GM18519 (cell line): Measurements from ENCODE around the gene NKAIN2.
"Not testable (repeated sequence)": the region's sequence is repeated elsewhere in the genome, so short reads cannot be mapped to it uniquely, and the experiment has no call there.

Source experiments
- ATAC-seq: cut with Tn5 transposase; IDR thresholded peaks from one replicate; pipeline ENCODE4 v1.9.1; 2021; ENCODE audit warnings: mild to moderate bottlenecking, moderate library complexity; ENCODE audit not compliant: unreplicated experiment, low FRiP score

Gene NKAIN2

DNA sequence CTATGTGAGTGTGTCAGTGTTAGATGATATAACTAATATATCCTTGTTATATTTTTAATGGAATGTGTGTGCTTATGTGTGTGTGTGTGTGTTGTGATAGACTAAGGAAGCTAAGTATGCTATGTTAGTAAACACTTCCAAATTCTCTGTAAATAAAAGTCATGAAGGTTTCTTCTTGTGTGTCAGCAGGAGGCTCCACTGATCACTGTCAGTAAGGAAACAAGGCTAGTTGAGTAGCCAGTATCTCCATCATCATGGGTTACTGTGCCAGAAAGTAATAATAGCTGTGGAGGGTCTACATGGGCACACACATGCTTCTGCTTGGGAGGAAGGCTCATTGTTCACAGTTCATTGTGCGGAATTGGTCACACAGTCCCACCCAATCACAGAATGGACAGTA, 855.8 kb downstream of the NKAIN2 start:
- no peak for ATAC-seq

DNA sequence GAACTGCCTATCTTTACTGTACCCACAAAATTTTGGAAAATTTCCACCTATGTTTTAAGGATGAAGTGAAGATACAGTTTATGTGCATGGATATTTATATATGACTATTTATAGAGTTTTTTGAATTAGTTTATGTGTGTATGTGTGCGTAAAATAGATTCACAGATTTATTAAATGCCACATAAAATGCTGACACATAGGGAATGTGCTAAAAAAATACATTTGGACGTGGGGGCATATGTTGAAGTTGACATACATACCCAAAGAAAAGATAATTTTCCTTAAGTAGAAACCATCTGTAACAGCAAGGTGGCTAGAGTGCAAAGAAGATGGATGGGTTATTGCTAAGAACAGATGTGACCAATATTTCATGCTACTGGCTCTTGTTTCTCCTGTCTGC, 856.5 kb downstream of the NKAIN2 start:
- no peak for ATAC-seq

DNA sequence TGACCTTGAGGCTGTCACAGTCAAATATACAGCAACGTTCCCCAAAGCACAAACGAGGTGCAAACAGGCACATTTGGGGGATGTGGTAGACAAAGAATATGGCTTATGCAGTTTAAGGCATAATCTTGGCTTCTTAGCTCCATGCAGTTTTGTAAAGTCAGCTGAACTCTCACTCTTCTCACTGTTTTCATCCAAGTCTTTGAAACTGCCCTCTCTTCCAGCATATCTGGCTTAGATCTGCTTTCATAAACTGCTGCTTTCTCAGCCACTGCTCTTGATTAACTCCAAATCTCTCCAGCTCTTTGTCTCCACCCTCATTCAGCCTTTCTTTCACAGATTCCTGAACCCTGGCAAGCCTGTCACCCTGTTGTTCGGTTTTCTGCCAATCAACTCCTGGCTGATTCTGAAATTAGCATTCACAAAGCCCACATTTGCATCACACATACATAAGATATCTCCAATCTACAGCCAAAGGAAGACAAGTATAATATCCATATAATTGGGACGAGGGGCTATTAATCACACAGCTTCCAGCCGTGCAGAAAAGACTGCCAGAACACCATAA, 857.5 kb downstream of the NKAIN2 start:
- ATAC-seq = no peak

DNA sequence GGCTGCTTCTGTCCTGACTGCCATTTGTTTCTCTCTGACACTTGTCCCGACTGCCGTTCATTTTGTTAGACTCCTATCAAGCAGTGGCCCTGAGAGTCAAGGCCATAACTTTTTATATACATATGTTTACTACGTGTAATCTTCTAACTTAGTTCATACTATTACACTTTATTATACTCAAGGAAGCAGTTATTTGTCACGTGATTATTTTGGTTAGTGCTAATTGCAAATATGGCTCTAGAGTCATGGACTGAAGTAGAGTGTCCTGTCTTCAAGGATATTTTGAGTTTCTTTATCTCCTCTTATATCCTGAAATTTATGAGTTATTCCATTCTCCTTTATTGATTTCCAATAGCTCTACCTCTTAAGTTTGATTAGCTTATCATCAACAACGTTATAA, 864.4 kb downstream of the NKAIN2 start:
- no peak for ATAC-seq

DNA sequence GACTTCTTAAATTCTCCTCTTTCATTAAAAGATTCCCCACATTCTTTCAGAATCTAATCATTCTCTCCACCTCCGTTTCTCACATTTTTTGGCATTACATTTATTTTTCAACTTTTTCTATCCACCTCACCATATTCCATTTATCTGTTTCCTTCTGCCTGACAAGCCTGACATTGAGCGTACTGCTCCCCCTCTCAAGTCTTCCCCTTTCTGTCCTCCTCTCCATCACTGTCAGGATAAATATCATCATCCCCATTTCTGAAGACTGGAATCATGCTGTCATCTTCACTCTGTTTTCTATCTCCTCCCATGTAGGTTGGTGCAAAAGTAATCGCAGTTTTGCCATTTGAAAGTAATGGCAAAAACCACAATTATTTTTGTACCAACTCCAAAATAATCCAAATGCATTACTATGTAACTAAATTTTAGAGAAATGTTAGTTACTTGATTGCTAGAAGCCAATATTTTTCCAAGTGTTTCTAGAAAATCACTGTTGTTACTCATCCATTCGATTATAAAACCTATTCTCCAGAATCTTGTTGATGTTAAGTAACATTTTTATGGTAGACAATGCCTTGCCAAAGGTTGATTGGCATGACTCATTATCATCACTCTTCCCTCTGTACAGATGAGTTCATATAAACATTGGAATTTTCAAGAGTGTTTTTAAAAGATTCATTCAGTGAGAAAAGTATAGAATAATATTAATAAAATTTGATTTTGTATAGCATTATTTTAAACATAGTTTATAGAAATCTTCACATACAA, 866.2 kb downstream of the NKAIN2 start:
- no peak for ATAC-seq

DNA sequence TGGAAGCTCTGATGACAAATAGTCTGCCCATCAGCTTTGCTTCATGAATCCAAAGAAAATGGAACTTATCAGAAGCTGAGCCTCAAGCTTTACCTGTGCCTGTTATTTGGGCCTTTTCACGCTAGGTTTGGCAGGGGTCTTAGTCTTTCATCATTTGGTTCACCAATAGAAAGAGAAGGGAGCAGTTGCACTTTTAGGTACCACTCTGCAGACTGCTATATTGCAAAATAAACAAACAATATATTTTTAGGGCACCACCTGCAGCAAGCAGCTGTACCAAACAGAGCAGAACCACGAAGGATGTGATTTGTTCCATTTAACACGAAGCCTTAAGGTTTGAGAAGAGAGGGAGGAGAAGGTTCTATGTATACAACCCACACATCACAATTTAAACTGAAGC, 867.1 kb downstream of the NKAIN2 start:
- ATAC-seq = no peak

DNA sequence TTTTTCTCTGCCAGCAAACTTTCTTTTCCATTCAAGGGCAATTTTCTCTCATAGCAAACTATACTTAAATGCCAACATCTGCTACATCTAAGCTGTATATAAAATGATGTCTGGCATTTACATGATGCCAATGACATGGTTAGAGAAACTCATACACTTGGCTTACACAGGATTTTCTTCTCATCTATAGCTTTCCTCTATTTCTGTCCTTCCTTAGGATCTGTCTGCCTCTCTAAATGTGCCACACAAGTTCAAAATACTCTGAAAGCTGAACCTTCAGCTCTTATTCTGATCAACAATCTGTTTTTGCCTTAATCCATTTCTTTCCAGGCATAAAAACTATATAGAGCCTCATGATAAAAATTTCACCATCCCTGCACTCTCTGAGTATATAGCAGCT, 867.7 kb downstream of the NKAIN2 start:
- no peak for ATAC-seq

DNA sequence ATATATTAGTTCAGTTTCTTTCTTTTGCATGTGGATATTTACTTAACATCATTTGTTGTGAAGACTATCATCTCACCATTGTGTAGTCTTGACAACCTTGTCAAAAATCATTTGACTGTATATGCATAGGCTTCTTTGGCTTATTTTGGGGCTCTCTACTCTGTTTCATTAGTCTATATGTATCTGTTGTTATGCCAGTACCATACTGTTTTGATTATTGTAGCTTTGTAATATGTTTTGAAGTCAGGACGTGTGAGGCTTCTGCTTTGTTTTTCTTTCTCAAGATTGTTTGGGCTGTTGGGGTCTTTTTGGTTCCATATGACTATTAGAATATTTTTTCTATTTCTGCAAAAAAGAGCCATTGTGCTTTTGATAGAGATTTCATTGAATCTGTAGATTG, 870.4 kb downstream of the NKAIN2 start:
- no peak for ATAC-seq

DNA sequence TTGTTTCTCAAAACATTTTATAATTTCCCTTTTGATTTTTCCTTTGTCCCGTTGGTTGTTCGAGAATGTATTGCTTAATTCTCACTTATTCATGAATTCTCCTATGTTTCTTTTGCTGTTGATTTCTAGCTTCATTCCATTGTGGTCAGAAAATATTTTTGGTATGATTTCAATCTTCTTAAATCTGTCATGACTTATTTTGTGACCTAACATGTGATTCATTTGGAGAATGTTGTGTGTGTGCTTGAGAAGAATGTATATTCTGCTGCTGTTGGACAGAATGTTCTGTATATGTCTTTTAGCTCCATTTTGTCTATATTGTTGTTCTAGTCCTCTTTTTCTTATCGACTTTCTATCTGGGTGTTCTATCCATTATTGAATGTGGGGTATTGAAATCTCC, 872.4 kb downstream of the NKAIN2 start:
- no peak for ATAC-seq

DNA sequence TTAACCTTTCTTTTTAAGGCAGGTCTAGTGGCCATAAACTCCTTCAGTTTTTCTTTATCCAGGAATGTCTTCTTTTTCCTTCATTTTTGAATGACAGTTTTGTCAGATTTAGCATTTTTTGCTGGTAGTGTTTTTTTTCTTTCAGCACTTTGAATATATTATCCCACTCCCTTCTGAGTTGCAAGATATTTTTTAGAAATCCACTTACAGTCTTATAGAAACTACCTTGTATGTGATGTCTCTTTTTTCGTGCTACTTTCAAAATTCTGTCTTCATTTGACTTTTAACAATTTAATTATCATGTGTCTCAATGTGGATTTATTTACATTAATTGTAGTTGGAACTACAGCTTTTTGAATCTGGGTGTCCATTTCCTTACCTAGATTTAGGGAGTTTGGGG, 874.2 kb downstream of the NKAIN2 start:
- ATAC-seq = no peak

DNA sequence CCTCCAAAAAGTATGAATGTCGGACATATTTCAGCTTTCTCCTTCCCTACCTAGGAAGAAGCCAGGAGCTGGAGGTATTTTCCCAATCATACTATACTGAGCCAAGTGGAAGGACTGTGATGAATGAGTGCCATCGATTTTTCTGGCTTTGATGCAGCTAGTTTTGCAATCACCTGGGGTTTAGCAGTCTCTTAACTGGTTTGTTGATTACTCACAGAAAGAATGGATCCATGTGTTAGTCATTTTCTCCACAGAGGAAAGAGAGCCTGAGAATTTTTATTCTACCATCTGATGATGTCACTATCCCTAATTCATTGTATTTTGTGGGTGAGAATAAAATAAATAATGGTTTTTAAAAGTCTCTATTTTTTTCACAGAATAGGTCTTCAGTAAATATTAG, 875.7 kb downstream of the NKAIN2 start:
- ATAC-seq = no peak

DNA sequence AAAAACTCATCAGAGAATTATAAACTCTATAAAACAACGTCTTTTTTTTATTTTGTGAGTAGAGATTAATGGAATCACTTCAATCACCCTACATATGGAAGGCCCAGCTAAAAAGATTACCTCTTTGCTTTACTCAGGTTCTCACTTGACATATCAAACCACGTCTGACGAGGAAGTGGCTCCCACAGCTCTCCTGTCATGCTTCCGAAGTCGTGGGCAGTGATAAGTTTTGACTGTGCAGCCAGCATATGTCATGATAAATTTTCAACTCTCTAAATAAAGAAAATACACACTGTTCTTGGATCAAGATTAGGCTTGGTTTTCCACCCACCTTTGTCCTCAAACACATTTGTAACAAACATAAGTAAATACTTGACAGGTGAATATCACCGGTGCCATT, 879.1 kb downstream of the NKAIN2 start:
- no peak for ATAC-seq

DNA sequence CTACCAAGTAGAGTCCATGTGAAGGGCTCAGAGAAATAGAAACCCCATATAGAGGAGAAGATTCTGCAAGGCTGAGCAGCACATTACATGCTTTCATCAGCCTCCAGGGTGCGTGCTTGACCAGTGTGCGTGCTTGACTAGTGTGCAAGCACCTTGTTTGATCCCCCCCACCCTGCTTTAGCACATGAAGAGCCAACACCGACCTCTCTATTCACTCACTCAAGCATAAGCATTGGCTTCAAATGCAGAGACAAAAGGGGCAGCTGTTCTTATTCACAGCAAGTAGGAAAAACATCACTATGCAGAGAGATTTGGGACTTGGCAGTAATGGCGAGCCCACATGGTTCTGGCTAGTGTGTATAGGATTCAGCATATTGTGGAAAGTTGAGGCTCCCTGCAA, 879.8 kb downstream of the NKAIN2 start:
- no peak for ATAC-seq

DNA sequence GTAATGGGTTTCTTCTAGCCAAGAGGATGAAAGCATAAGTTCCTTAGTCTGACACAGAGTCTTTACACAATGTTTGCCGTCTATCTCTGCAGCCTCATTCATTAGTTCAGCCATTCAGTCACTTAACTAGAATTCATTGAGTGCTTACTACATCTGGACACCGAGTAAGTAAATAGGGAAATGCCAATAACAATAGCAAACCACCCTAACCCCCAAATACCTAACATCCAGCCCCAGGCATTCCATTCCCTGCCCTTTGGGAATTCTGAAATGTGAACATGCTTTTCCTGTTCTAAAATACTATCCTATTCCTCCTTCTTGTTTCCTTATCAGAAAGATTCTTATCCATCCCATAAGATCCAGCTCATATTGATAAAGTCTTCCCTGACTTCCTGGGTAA, 881.0 kb downstream of the NKAIN2 start:
- ATAC-seq = no peak

DNA sequence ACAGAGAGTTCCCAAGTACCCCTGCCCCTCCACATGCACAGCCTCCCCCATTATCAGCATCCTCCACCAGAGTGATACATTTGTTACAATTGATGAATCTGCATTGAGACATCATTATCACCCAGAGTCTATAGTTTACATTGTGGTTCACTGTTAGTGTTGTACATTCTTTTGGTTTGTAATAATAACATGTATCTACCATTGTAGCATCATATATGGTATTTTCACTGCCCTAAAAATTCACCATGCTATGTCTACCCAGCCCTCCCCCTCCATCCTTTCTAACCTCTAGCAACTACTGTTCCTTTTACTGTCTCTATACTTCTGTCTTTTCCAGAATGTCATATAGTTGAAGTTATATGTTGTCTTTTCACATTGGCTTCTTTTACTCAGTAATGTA, 884.7 kb downstream of the NKAIN2 start:
- ATAC-seq = no peak

DNA sequence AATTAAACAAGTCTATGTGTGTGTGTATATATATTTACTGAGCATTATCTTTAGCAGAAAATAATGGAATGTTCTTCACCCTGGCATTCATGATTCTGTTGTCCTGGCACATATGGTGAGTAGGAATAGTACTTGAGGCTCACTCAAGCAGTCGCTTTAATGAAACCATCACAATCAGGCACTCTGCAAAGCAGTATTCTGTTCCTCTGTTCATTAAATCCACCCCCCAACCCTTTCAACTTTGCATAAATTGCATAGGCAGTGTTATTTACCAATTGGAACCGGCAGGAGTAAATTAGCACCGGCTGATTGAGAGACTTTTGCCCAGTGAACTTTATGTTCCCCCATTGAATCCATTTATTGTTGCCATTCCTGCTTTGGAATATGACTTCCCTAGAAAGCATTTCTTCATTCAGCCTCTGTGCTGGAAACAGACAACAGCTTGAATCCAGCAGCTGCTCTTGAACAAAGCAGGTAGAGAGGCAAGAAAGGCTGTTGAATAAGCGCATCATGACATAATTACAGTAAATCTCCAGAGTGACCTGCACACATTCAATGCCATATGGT, 890.6 kb downstream of the NKAIN2 start:
- ATAC-seq = no peak

DNA sequence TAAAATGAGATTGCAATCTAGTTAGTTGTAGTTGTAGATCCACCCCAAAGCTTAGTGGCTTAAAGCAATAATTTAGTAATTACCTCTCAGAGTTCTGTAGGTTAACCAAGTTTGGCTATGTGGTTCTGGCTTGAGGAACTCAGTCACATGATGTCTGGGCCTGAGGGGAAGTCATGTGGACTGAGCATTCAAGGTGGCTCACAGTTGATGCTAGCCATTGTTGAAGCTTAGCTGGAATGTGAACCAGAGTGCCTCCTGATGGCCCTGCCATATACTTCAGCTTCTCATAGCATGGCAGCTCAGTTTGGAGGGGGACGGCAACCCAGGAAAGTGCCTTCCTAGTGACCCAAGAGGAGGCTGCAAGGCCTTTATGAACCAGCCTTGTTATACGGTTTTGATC, 895.4 kb downstream of the NKAIN2 start:
- no peak for ATAC-seq

DNA sequence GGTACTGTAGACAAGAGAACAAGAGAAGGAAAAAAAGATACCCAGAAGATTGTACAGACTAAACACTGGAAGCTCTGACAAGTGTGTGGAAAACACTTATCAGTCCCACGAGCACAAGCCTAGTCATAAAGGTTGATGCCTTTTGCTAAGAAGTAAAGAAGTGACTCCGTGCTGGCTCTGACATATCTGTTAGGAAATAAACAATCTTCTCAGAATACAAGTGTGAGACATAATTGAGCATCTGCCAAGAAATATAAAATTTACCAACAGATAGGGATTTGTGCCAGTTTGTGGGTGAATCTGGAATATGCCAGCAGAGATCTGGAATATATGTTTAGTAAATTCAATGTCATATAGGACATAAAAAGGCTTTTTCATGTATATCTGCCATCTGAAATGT, 899.9 kb downstream of the NKAIN2 start:
- ATAC-seq = no peak

DNA sequence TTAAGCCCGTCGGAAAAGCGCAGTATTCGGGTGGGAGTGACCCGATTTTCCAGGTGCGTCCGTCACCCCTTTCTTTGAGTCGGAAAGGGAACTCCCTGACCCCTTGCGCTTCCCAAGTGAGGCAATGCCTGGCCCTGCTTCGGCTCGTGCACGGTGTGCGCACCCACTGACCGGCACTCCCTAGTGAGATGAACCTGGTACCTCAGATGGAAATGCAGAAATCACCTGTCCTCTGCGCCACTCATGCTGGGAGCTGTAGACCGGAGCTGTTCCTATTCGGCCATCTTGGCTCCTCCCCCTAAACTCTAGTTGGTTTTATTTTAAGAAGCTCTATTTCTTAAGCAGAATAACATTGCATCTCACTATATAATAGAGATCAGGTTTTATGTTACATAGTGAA, 908.9 kb downstream of the NKAIN2 start:
- not testable (repeated sequence) for ATAC-seq

DNA sequence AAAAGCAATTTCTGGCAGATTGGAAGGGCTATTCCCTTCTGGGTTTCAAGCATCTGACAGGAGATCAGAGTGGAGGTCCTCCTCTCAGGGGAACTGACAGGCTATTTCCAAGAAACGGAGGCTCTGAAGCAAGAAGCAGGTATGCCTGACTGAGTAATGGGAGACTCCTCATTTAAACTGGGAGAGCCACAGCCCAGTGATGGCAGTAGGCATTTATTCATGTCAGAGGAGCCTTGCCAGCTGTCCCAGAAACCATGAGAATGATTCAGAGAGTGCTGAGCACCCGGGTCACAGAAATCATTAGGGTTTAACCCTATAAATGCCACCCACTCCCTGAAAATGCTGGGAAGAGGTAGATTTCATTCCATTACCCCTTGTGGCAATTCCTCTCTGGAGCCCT, 911.1 kb downstream of the NKAIN2 start:
- no peak for ATAC-seq

DNA sequence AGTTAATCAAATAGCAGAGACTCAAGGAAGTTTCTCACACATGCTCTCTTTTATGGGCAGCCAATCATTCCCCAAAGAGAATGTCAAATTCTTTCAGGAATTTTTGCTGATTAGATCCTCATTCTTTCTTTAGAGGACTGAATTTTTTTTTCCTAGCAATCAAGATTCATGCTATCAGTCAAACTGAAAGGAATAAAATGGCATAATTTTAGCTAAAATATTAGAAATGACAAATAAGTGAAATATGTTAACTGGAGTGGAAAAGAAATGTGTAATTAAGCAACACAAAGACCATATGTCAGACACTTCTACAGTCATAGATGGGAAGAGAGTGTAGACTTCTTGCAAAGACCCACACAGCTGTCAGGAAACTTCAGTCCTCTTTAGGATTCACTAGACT, 916.2 kb downstream of the NKAIN2 start:
- no peak for ATAC-seq

DNA sequence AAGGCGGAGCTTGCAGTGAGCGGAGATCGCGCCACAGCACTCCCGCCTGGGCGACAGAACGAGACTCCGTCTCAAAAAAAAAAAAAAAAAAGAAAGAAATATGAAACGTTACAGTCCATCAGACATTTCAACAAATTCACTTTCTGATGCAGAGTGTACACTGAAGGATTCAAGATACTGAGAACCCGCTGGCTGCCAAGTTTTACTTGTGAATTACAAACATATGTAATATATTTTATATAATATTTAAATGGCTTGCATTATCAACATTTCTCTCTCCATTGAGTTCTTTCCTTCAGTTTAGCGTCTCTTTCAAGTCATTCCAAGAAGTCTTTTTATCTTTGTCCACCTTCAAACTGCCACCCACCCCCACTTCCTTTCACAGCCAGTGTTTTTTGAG, 917.7 kb downstream of the NKAIN2 start:
- no peak for ATAC-seq
